Stomach (tissue), 9 donors: ENCODE data around the gene SERINC3. TPM values are rescaled to one million over a fixed set of nuclear protein-coding genes. Genes with fewer than 3 reads are reported as not detected.
"Not testable (repeated sequence)": the region's sequence is repeated elsewhere in the genome, so short reads cannot be mapped to it uniquely, and the experiment has no call there.

ENCODE experiments used
- DNase-seq, 2 donors: peaks; one replicate each; pipeline versions ENCODE4 v3.0.0 to v3.0.0-alpha.2; 2013 to 2019
- H3K27ac ChIP-seq, 5 donors: fragments of 200-600 bp in 4 of 5; sonication (generic) in 4 of 5; one replicate each; pipeline ENCODE4 v1.5.1; 2013 to 2019; ENCODE audit warnings: mild to moderate bottlenecking in 1 of 5, moderate library complexity in 1 of 5
- H3K27me3 ChIP-seq, 3 donors: fragments of 200-600 bp; sonication (generic); one replicate each; pipeline ENCODE4 v1.5.1; 2017 to 2019; ENCODE audit warnings: mixed run types in 1 of 3
- H3K36me3 ChIP-seq, 4 donors: fragments of 200-600 bp; sonication (generic); 1 replicate in 3 of 4; 2 replicates in 1 of 4; pipeline ENCODE4 v1.5.1; 2016 to 2019
- H3K4me1 ChIP-seq, 4 donors: fragments of 200-600 bp; sonication (generic); one replicate each; pipeline ENCODE4 v1.5.1; 2016 to 2019
- H3K4me3 ChIP-seq, 4 donors: fragments of 200-600 bp; sonication (generic) in 3 of 4; one replicate each; pipeline ENCODE4 v1.5.1; 2016 to 2019; ENCODE audit warnings: mild to moderate bottlenecking in 1 of 4
- H3K9me3 ChIP-seq, 4 donors: fragments of 200-600 bp; sonication (generic); one replicate each; pipeline ENCODE4 v1.5.1; 2016 to 2019
- EP300 ChIP-seq: sonication (generic); formaldehyde crosslinking; IDR thresholded peaks from one replicate; pipeline ENCODE4 v1.6.1; 2017; ENCODE audit warnings: antibody characterized with exemption
- POLR2A ChIP-seq, 4 donors: fragments of 450-650 bp; IDR thresholded peaks; one replicate each; pipeline ENCODE4 v1.6.1; 2016; ENCODE audit warnings: antibody characterized with exemption in 4 of 4, control low read depth in 2 of 4, mild to moderate bottlenecking in 1 of 4, moderate library complexity in 1 of 4
- POLR2AphosphoS5 ChIP-seq, 3 donors: sonication (generic); formaldehyde crosslinking; IDR thresholded peaks; one replicate each; pipeline ENCODE4 v1.6.1; 2016; ENCODE audit warnings: antibody characterized with exemption in 3 of 3
- WGBS, 5 donors: extraction: QIAGEN DNeasy Blood & Tissue Kit in 3 of 5; methylation state at CpG; one replicate each; pipeline versions ENCODE4 v1.1.5 to v1.1.7; 2013 to 2018; 5-methylcytosine and 5-hydroxymethylcytosine counted together
- intact Hi-C: fragments of 100-400 bp; cut with DNase I; formaldehyde crosslinking; loops from one replicate; pipeline ENCODE4 v1.15.1; 2023; ENCODE audit warnings: low total_unique reads
- polyA plus RNA-seq, 3 donors: library from polyadenylated mRNA; stranded (reverse); fragments of 200-250 nt; gene quantifications; one replicate each; pipeline ENCODE4 v1.2.3, GENCODE V29; 2013
- total RNA-seq, 5 donors: library from RNA; depleted of rRNA; stranded (reverse); fragments of >200 nt; gene quantifications; one replicate each; pipeline versions ENCODE4 v1.1.0 to v1.2.3, GENCODE V29; 2014 to 2016
- TF ChIP-seq, protein P1 (sequence below), 7 experiments: fragments of 450-650 bp in 4 of 7; fragments of 200-600 bp in 3 of 7; sonication (generic) in 3 of 7; IDR thresholded peaks; one replicate each; pipeline ENCODE4 v1.5.1; 2016 to 2019; ENCODE audit warnings: antibody characterized with exemption in 7 of 7, control low read depth in 2 of 7, mild to moderate bottlenecking in 1 of 7
- donor health status: healthy with polysubstance abuse.
- donor health status: Bipolar disorder and iron deficiency.
- donor health status: healthy.

Gene SERINC3
- total and polyA plus RNA-seq, 8 donors, result 9.6 to 109 (median 42.9) TPM

GRCh38 chr20:44566811-44567210 lies 44.9 kb upstream of the SERINC3 start:
- no peak overlapping the region for H3K4me3 ChIP-seq
- TF ChIP-seq POLR2AphosphoS5 (IDR thresholded peaks at IDR 0.05) (no peak), POLR2A (IDR thresholded peaks at IDR 0.05) (no peak), EP300 (no peak)
- TF ChIP-seq, protein P1, sequence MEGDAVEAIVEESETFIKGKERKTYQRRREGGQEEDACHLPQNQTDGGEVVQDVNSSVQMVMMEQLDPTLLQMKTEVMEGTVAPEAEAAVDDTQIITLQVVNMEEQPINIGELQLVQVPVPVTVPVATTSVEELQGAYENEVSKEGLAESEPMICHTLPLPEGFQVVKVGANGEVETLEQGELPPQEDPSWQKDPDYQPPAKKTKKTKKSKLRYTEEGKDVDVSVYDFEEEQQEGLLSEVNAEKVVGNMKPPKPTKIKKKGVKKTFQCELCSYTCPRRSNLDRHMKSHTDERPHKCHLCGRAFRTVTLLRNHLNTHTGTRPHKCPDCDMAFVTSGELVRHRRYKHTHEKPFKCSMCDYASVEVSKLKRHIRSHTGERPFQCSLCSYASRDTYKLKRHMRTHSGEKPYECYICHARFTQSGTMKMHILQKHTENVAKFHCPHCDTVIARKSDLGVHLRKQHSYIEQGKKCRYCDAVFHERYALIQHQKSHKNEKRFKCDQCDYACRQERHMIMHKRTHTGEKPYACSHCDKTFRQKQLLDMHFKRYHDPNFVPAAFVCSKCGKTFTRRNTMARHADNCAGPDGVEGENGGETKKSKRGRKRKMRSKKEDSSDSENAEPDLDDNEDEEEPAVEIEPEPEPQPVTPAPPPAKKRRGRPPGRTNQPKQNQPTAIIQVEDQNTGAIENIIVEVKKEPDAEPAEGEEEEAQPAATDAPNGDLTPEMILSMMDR (IDR thresholded peaks at IDR 0.05), result no peak
- intact Hi-C loops, result no loop called here
- no peaks in the 10 kb centered on the region for H3K9me3 ChIP-seq
- DNase-seq, result no peak
- H3K4me1 ChIP-seq, result peaks cover 0 to 22% (median 8%) of the 10 kb centered on the region in 4 donors
- no peaks in the 10 kb centered on the region for H3K36me3 ChIP-seq
- H3K27ac ChIP-seq, result peak overlapping the region in 1 of 5 donors; percentile 47
- no peaks in the 10 kb centered on the region for H3K27me3 ChIP-seq

DNA sequence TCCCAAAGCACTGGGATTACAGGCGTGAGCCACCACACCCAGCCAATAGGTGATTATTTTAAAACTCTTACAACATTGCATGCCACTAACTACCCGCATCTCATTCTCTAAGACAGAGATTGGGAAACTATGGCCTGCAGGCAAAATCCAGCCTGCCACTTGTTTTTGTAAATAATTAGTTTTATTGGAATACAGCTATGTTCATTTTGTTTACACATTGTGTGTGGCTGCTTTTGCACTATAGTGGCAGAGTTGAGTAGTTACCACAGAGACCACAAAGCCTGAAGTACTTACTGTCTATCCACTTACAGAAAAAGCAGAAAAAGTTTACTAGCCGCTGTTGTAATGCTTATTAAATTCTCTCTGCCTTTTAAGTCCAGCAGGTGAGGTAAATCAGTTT lies 44.1 kb upstream of the SERINC3 start:
- Histone ChIP-seq H3K4me3 (no peak overlapping the region), H3K27me3 (no peaks in the 10 kb centered on the region), H3K27ac (no peak overlapping the region), H3K36me3 (no peaks in the 10 kb centered on the region), H3K9me3 (no peaks in the 10 kb centered on the region), H3K4me1 (peaks cover 0 to 16% (median 6%) of the 10 kb centered on the region in 4 donors)
- no peak for DNase-seq
- WGBS, 5 donors, result 86 to 93% (median 87%) methylated on average over 3 of the region's 3 CpGs
- intact Hi-C loops, result no loop called here
- TF ChIP-seq POLR2A (IDR thresholded peaks at IDR 0.05), result no peak
- TF ChIP-seq, protein P1 (IDR thresholded peaks at IDR 0.05), result no peak
- no peak for TF ChIP-seq POLR2AphosphoS5 (IDR thresholded peaks at IDR 0.05)
- TF ChIP-seq EP300, result no peak

GRCh38 chr20:44561876-44562275 lies 40.0 kb upstream of the SERINC3 start:
- H3K4me1 ChIP-seq, result peaks cover 0 to 13% (median 6%) of the 10 kb centered on the region in 4 donors
- no peak for DNase-seq
- no peaks in the 10 kb centered on the region for H3K36me3 ChIP-seq
- no peaks in the 10 kb centered on the region for H3K27me3 ChIP-seq
- H3K27ac ChIP-seq, result no peak overlapping the region
- intact Hi-C loops, result no loop called here
- TF ChIP-seq POLR2A (IDR thresholded peaks at IDR 0.05), result no peak
- TF ChIP-seq EP300, result no peak
- TF ChIP-seq, protein P1 (IDR thresholded peaks at IDR 0.05), result no peak
- TF ChIP-seq POLR2AphosphoS5 (IDR thresholded peaks at IDR 0.05), result no peak
- no peak overlapping the region for H3K4me3 ChIP-seq
- no peaks in the 10 kb centered on the region for H3K9me3 ChIP-seq

GRCh38 chr20:44560818-44561217 lies 38.9 kb upstream of the SERINC3 start:
- H3K27me3 ChIP-seq, H3K4me3 ChIP-seq, DNase-seq, H3K9me3 ChIP-seq, H3K36me3 ChIP-seq, intact Hi-C loops, H3K27ac ChIP-seq: not testable (repeated sequence)
- peaks cover 0 to 16% (median 6%) of the 10 kb centered on the region in 4 donors for H3K4me1 ChIP-seq
- WGBS, 5 donors, result 85 to 88% (median 86%) methylated on average over 6 of the region's 6 CpGs

DNA sequence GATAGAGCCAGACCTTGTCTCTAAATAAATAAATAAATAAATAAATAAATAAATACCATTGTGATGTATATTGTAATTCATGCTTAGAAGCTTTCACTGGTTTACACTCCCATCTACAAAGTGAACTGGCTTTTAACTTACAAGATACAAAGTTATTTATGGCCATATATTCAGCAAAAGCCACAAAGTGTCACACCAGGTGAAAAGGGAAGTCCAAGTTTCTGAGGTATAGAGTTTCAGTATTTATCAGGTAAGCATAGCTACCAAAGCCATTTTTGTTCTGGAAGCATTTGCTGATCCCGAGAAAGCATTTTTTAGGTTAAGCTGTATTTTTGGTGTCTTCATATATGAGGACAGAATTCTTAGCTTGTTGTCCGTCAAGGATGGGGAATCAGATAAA lies 38.4 kb upstream of the SERINC3 start:
- Histone ChIP-seq H3K36me3 (no peaks in the 10 kb centered on the region), H3K27ac (no peak overlapping the region), H3K4me3 (no peak overlapping the region), H3K9me3 (no peaks in the 10 kb centered on the region), H3K4me1 (peaks cover 0 to 22% (median 8%) of the 10 kb centered on the region in 4 donors), H3K27me3 (no peaks in the 10 kb centered on the region)
- intact Hi-C loops, result no loop called here
- no peak for TF ChIP-seq EP300
- TF ChIP-seq POLR2AphosphoS5 (IDR thresholded peaks at IDR 0.05), result no peak
- TF ChIP-seq POLR2A (IDR thresholded peaks at IDR 0.05), result no peak
- TF ChIP-seq, protein P1 (IDR thresholded peaks at IDR 0.05), result no peak
- DNase-seq, result no peak
- 88 to 97% (median 94%) methylated on average over 2 of the region's 2 CpGs for WGBS, 5 donors
